Measurements from ENCODE around the gene RNFT1.
"Not testable (repeated sequence)": the region's sequence is repeated elsewhere in the genome, so short reads cannot be mapped to it uniquely, and the experiment has no call there.

The RNFT1 gene

GRCh38 chr17:59920637-59921036, 43.9 kb downstream of the RNFT1 start:
- DNase-seq = not testable (repeated sequence)

- no peak for DNase-seq
Observed at GRCh38 chr17:59916446-59916845, 48.1 kb downstream of the RNFT1 start.

DNA sequence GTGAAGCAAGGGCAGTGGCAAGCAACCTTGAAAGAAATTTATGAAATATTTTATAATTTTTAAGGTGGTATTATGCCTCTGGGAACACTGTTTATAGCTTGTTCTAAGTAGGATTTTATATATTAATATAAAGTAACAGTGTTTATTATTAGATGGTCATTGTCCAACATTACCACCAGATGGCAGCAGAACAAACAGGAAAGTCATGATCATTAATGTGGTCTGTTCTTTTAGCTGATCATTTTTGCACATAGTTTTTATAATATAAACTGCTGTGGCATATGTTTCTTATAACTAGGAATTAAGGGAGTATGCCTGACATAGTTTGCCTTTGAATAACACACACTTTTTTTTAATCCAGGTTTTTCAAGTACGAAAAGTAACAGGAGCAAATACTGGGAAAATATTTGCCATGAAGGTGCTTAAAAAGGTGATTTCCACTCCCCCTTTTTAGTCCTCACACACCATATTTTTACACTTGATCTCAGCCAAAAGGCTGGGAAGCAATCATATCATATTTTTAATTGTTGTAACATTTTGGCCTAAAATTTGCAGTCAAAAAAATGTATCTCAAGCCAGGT, 50.2 kb downstream of the RNFT1 start:
- DNase-seq = no peak

DNA sequence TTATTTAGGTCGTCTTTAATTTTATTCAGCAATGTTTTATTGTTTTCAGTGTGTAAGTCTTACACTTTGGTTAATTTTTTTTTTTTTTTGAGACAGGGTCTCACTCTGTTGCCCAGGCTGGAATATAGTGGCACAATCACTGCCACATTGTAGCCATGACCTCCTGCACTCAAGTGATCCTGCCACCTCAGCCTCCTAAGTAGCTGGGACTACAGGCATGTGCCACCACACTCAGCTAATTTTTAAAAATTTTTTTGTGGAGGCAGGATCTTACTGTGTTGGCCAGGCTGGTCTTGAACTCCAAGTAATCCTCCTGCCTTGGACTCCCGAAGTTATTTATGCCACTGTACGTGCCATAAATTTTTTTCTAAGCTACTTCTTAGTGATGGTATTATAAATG, 57.1 kb downstream of the RNFT1 start:
- DNase-seq = no peak

DNA sequence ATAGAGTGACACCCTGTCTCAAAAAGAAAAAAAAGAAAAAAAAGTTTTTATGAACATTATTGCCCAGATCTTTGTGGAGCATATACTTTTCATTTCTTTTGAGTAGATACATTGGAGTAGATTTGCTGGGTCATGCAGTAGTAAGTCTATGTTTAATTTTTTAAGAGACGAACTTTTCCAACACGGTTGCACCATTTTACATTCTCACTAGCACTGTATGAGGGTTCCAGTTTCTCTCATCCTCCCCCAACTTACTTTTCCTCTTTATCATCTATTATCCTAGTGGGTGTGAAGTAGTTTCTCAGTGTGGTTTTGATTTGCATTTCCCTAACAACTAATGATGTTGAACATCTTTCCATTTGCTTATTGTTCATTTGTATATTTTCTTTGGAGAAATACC, 61.1 kb downstream of the RNFT1 start:
- no peak for DNase-seq

All from activated effector memory CD4-positive, alpha-beta T cell treated with anti-CD3 and anti-CD28 coated beads, Interleukin-2, amount 50 U/mL, for 16 hours (primary cell).